Loucy (cell line): Measurements from ENCODE around the gene POLA1.

ENCODE experiments used
- CTCF ChIP-seq: fragments of 200-600 bp; sonication (generic); conservative IDR thresholded peaks from 2 replicates; pipeline ENCODE4 v1.5.1; 2014; ENCODE audit warnings: mild to moderate bottlenecking, antibody characterized with exemption, low read length
- EZH2phosphoT487 ChIP-seq: fragments of 200-600 bp; IDR thresholded peaks from 2 replicates; pipeline ENCODE4 v1.6.1; 2018; ENCODE audit warnings: antibody characterized with exemption, mild to moderate bottlenecking, moderate library complexity, borderline replicate concordance

GRCh38 chrX:24692305-24692704, 1.4 kb upstream of the POLA1 start:
- TF ChIP-seq CTCF = no peak
- no peak for TF ChIP-seq EZH2phosphoT487
